Adrenal gland (tissue), 5 donors: ENCODE measurements around the gene MED26.

Source experiments
- CTCF ChIP-seq, 6 experiments: fragments of 450-650 bp in 4 of 6; fragments of 200-600 bp in 2 of 6; sonication (generic) in 1 of 6; IDR thresholded peaks; 1 replicate in 5 of 6; 2 replicates in 1 of 6; pipeline versions ENCODE4 v1.5.1 to v1.8.0; 2016 to 2021; ENCODE audit warnings: antibody characterized with exemption in 6 of 6, mild to moderate bottlenecking in 2 of 6, moderate library complexity in 1 of 6
- POLR2A ChIP-seq, 2 donors: fragments of 450-650 bp; IDR thresholded peaks; one replicate each; pipeline ENCODE4 v1.6.1; 2017; ENCODE audit warnings: antibody characterized with exemption in 2 of 2, mild to moderate bottlenecking in 2 of 2, moderate library complexity in 1 of 2
- donor health status: DM: no; HTN: no; CAD: no.

GRCh38 chr19:16654140-16654539 lies 26.1 kb upstream of the MED26 start:
- TF ChIP-seq CTCF (IDR thresholded peaks at IDR 0.05) (no peak), POLR2A (IDR thresholded peaks at IDR 0.05) (no peak)
